Subcutaneous adipose tissue (tissue), 4 donors: Measurements from ENCODE around the gene MAPK8. TPM values are rescaled to one million over a fixed set of nuclear protein-coding genes. Genes with fewer than 3 reads are reported as not detected.

Experiments
- CTCF ChIP-seq: fragments of 450-650 bp; IDR thresholded peaks from one replicate; pipeline ENCODE4 v1.5.1; 2016; ENCODE audit warnings: low read depth, mild to moderate bottlenecking, control low read depth, antibody characterized with exemption, moderate library complexity
- total RNA-seq, 4 donors: library from RNA; depleted of rRNA; stranded (reverse); fragments of >200 nt; gene quantifications; one replicate each; pipeline ENCODE4 v1.1.0, GENCODE V29; 2016

The MAPK8 gene
- total RNA-seq, 4 donors from 2014 or later = 34.1 to 72.2 (median 36.5) TPM

- no peak for TF ChIP-seq CTCF
These were observed 179.2 kb downstream of the MAPK8 start for GRCh38 chr10:48485711-48486110.

GRCh38 chr10:48487244-48487643, 180.8 kb downstream of the MAPK8 start:
- TF ChIP-seq CTCF = no peak

Other genes with a start within 250 kb of the MAPK8 start
- not detected for gene FRMPD2, start 32.0 kb upstream of the MAPK8 start, total RNA-seq